ENCODE results near the gene GART.
"Not testable (repeated sequence)": the region's sequence is repeated elsewhere in the genome, so short reads cannot be mapped to it uniquely, and the experiment has no call there.

GART gene

DNA sequence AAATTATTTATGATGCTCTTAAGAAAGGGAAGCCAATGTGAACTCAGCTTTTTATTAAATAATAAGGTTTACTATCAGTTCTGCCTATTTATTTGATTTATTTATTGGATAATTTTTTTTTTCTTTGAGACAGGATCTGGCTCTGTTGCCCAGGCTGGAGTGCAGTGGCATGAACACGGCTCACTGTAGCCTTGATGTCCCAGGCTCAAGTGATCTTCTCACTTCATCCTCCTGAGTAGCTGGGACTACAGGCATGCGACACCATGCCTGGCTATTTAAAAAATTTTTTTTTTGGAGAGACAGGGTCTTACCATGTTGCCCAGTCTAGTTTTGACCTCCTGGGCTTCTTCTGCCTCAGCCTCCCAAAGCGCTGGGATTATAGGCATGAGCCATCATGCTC, 29.4 kb downstream of the GART start:
- DNase-seq (ENCODE audit: low spot score): no peak

GRCh38 chr21:33511639-33512038, 30.3 kb downstream of the GART start:
- no peak for DNase-seq (ENCODE audit: low spot score)

- DNase-seq (ENCODE audit: low spot score): no peak
Observed at GRCh38 chr21:33510826-33511225, 31.1 kb downstream of the GART start.

- not testable (repeated sequence) for DNase-seq (ENCODE audit: low spot score)
Observed at GRCh38 chr21:33507003-33507402, 34.9 kb downstream of the GART start.

GRCh38 chr21:33505833-33506232, 36.1 kb downstream of the GART start:
- no peak for DNase-seq (ENCODE audit: low spot score)

GRCh38 chr21:33496345-33496744, 45.6 kb downstream of the GART start:
- no peak for DNase-seq (ENCODE audit: low spot score)

- DNase-seq (ENCODE audit: low spot score): no peak
Observed at GRCh38 chr21:33495743-33496142, 46.2 kb downstream of the GART start.

DNA sequence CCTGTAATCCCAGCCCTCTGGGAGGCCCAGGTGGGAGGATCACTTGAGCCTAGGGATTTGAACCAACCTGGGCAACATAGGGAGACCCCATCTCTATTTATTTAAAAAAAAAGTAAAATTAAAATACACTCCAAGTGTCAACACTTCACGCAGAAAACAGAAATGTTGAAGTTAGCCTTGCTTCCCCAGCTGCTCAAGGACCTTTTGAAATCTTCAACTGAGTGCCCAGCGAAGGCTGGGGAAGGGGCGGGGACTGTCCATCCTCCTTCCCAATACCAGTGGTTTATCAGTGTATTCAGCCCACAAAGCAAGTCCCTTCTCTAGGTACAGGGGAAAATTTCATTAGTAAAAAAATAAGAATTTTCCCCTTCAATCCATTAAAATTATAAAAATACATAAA, 48.2 kb downstream of the GART start:
- no peak for DNase-seq (ENCODE audit: low spot score)

DNA sequence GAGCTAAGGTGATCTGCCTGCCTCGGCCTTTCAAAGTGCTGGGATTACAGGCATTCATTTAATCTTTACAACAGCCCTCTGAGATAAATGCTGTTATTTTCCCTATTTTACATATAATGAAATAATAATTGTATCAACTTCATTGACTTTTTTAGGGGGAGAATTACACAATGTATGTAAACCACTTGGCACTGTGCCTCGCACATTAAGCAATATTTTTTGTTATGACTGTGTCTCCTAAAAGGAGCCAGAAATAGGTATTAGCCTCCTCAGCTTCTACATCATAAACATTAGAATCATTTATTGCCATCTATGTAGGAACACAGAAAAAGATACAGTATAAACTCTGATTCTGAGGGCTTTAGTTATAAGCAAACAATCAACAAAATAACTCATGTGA, 49.3 kb downstream of the GART start:
- no peak for DNase-seq (ENCODE audit: low spot score)

DNA sequence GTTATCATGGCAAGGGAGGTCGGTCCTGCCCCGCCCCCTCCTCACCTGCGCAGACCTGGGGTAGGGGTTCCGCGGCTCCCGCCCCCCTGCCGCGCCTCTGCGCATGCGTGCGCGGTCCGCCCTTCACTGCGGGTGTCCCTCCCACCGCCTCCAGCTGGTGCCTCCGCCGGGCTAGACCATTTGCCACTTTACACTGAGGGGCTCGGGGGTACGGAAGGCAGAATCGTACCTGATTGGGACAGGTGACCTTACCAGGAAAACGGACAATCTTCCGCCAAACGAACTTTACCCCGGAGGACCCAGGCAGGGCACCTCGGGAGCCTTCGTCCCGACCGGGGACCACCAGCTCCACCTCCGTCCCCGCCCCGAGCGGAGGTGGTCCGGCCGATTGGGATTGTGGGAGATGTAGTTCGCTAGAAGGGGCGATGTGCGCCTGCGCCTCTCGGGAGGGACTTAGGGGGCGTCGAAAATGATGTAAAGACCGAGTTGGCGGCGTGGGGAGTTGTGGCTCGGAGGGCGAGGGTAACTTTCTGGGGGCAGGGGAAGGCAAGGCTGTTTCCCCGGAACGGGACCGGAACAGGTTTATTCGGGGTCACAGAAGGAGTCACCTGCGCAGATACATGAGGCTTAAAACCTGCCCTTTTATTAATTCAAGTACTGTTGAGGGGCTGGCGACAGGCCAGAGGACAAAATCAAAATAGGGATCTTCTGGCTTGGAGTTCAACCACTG, 50.4 kb downstream of the GART start, which contains the start of gene DNAJC28:
Gene DNAJC28, minus strand, starts transcription at position 344 of the 730 bp plus-strand sequence. CDS start 2,323 bp downstream, outside the sequence.
- DNase-seq (ENCODE audit: low spot score): peak; percentile 92

DNA sequence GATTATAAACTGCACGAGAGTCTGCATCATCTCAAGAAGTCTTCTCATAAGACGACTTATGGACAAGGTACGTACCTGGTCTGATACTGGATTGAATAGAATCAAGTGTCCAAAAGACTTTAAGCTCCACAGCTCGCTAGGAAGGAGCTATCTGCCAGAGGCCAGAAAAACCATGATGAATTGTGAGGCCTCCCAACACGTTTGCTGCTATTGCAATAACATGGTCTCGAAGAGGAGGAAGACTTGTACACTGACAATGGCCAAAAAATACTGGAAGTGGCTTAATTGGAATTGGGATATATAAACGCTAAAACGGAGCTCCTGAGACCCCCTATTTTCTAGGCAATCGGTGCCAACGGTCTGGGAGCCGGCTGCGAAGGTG, 50.9 kb downstream of the GART start:
- DNase-seq (ENCODE audit: low spot score): no peak

DNA sequence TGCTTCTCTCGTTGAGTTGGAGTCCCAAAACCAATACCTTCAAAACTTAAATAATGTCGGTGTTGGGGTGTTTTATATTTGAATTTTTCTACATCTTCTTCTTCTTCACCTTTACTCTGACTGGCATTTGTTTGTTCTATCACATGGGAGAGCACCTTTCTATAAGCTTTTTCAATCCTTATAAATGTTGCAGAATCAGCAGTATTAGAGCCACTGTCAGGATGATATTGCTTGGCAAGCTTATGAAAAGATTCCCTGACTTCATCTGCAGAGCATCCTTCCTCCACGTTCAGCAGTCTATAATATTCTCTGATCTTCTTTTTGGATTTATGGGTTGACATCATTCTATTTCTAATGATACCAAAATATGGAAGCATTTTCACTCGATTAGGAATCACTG, 53.0 kb downstream of the GART start:
- no peak for DNase-seq (ENCODE audit: low spot score)

DNA sequence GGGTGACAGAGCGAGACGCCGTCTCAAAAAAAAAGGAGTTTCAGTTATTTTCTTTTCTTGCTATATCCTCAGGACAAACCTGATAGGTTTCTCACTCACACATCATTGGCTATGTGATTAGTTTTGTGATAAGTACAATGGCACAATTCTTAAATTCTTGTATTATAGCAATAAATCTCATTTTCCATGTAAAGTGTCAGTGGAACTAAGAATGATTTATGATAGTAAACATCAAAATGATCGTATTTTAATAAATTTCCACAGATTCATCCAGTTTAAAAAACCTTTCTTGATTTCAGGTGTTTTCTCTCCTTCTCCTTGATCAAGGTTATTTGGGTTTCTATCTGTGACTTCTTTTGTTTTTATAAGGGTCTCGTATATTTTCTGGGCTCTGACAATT, 53.9 kb downstream of the GART start:
- DNase-seq (ENCODE audit: low spot score): no peak

DNA sequence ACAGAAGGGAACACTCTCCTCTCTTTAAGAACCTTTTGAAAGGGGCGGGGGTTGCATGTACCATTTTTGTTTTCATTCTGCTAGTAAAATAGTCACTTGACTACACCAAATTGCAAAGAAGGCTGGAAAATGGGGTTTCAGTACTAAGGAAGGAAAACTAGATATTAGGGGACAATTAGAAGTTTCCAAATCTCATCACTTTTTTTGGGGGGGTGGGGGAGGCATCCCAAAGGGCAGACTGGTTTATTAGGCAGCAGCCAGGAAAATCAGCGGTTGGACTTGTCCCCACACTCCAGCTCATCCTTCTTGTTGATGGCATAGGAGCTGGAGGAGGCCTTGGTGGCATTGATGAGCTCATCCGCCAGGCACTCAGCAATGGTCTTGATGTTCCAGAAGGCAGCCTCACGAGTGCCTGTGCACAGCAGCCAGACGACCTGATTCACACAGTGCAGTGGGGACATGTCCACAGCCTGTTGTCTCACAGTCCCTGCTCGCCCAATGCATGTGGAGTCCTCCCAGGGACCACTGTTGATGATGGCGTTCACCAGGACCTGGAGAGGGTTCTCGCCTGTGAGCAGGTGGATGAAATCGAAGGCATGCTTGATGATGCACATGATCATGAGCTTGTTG, 60.5 kb downstream of the GART start:
- peak; percentile 63 for DNase-seq (ENCODE audit: low spot score)

DNA sequence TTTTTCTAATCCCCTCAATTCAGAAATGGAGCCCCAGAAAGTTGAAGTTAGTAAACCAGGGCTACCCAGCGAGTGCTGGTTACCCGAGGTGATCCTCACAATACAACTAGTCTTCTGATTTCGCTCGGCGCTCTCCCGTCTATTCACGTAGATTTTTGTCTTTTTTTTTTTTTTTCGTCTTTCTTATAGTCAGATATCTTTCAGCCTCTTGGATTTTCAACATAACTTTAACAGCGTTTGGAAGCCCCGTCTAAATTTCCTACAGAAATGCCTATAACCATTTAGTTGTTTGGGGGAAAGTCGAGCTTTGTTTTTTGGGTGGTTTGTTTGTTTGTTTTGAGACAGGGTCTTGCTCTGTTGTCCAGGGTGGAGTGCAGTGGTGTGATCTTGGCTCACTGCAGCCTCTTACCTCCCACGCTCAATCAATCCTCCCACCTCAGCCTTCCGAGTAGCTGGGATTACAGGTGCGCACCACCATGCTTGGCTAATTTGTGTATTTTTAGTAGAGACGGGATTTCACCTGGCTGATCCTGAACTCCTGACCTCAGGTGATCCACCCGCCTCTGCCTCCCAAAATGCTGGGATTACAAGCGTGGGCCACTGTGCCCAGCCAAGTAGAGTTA, 61.3 kb downstream of the GART start:
- DNase-seq (ENCODE audit: low spot score): no peak

DNA sequence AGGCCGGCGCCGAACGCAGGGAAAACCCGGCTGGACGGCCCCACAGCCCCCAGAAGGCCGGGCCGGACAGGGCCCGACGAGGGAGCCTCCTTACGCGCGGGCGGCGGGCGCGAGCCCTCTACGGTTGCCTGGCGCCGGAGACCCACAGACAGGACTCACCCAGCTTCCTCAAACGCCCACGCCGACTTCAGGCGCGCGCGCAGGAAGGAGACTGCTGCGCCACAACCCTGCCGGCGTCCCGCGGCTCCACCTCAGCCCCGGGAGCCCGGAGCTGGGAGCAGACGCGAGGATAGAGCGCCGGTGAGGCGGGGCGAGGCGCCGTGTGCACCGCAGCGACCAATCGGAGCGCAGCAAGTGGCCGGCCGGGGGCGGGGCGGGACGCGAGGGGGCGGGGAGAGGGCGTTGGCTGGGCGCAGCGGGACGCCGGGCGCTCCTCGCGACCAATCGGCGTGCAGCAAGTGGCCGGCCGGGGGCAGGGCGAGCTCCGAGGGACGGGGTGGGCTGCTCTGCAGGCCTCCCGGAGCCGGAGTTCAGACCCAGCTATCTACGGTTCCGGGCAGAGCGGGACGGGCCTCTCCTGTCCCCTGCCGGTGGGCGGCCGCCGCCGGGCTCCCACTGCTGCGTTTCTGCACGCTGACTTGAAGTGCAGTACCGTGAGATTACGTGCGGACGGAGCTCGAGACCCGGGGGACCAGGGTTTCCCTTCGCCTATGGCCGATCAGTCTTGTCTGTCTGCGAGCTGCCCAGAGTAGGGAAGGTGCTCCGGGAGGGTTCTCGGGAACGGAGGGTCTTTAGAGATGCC, 62.0 kb downstream of the GART start, which contains the start of gene TMEM50B:
Gene TMEM50B, minus strand, starts transcription at position 296 of the 802 bp plus-strand sequence. CDS start 11,089 bp downstream, outside the sequence.
- DNase-seq (ENCODE audit: low spot score): peak; percentile 98

DNA sequence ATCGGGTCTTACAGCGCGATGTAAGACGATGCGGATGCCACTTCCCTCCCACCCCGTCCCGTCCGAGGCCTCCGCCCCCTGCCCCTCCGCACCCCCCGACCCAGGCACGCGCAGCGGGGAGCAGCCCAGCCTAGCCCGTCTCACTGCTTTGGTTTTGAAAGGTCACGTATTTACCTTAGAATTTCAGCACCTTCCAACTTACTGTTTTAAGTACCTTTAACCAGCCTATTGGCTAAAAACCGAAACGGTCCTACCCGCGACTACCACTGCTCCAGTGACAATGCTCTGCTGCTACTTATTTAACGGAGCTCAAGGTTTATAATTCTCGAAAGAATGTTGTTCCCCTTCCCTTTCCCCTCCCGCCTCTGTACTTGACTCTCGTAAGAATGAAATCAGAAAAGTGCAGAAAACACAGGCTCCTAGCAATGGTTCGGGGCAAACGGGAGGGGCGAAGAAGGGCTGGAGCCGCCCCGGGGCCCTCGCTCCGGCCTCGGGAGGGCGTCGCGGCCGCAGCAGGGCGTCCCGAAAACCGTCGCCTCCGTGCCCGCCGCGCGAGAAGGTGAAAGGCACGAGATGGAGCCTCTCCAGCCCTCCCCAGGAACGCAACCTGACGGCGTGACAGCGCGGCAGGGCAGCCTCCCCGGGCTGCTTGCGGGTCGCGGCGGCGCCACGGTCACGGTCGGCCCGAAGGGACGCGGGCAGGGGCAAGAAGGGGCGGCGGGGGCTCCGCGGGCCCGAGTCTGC, 62.8 kb downstream of the GART start:
- DNase-seq (ENCODE audit: low spot score): peak; percentile 42

- no peak for DNase-seq (ENCODE audit: low spot score)
Observed at GRCh38 chr21:33478182-33478581, 63.7 kb downstream of the GART start.

DNA sequence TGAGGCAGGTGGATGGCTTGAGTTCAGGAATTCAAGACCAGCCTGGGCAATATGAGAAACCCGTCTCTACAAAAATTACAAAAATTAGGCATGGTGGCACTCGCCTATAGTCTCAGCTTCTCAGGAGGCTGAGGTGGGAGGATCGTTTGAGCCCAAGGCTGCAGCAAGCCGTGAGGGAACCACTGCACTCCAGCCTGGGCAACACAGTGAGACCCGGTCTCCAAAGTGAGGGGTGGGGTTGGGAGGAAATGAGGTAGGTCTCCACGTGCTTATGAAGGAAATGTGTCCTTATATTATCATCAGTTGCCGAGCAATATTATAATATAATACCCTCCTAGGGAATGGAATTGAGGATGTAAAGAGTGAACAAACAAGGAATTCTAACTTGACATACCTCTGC, 64.9 kb downstream of the GART start:
- no peak for DNase-seq (ENCODE audit: low spot score)

DNA sequence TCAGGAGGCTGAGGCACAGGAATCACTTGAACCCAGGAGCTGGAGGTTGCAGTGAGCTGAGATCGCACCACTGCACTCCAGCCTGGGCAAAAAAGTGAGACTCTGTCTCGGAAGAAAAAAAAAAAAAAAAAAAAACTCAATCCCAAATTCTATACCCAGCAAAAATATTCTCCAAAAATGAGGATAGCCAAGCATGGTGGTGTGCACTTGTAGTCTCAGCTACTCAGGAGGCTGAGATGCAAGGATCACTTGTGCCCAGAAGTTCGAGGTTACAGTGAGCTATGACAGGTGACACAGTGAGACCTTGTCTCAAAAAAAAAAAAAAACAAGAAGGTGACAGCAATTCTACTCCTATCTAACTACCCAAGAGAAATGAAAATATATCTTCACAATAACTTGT, 68.6 kb downstream of the GART start:
- no peak for DNase-seq (ENCODE audit: low spot score)

- DNase-seq (ENCODE audit: low spot score): no peak
Observed at GRCh38 chr21:33470701-33471100, 71.2 kb downstream of the GART start.

- DNase-seq (ENCODE audit: low spot score): not testable (repeated sequence)
Observed at GRCh38 chr21:33469183-33469582, 72.7 kb downstream of the GART start.
